Measurements from ENCODE around the gene CACNA2D1.

CACNA2D1 gene

DNA sequence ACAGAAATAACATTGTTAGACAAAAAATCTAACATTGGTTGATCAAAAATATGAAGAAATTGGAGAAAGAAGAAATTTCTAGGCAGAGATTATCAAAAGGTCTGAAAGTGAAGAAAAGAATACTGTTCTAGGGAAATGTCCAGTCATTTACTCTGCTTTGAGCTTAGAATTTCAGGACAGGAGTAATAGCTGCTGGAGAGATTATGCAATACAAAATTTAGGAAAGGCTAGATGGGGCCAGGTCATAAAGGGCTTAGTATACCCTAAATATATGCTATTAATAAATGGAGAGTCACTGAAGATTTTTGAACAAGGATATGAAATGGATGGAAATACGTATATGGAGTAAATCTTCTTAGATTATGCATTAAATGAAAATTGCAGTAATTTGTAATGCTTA is 279.2 kb downstream of the CACNA2D1 start:
- in situ Hi-C loops (cut with HindIII; ENCODE audit: low pct_ligation_motif_present, low sequenced_read_pairs): no loop called here
- no peak overlapping the region for H3K4me3 ChIP-seq (ENCODE audit: low read depth, low read length)
- no peak for DNase-seq
- no peaks in the 10 kb centered on the region for H3K27me3 ChIP-seq (replicated peaks)
- TF ChIP-seq, protein P1, sequence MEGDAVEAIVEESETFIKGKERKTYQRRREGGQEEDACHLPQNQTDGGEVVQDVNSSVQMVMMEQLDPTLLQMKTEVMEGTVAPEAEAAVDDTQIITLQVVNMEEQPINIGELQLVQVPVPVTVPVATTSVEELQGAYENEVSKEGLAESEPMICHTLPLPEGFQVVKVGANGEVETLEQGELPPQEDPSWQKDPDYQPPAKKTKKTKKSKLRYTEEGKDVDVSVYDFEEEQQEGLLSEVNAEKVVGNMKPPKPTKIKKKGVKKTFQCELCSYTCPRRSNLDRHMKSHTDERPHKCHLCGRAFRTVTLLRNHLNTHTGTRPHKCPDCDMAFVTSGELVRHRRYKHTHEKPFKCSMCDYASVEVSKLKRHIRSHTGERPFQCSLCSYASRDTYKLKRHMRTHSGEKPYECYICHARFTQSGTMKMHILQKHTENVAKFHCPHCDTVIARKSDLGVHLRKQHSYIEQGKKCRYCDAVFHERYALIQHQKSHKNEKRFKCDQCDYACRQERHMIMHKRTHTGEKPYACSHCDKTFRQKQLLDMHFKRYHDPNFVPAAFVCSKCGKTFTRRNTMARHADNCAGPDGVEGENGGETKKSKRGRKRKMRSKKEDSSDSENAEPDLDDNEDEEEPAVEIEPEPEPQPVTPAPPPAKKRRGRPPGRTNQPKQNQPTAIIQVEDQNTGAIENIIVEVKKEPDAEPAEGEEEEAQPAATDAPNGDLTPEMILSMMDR (IDR thresholded peaks at IDR 0.05; ENCODE audit: low read depth, low read length, missing control alignments): no peak
- no peak overlapping the region for H3K27ac ChIP-seq
- H3K36me3 ChIP-seq (replicated peaks): no peaks in the 10 kb centered on the region

DNA sequence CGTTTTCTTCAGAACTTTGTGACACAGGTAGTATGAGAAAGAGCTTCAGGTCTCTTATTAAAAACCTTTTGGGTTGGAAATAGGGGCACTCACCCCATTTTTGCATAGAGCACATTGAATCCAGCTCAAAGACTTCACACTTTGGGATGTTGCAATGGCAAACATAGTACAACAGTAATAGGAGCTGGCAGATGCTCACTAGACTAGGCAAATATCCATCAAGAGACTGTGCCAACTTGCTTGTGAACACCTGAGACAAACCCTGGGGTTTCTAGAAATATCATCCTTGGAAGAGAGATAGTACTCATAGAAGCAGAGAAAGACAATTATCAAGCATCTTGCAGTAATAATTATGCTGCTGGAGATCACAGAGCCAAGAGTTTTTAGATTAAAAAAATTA is 280.0 kb downstream of the CACNA2D1 start:
- Histone ChIP-seq H3K27ac (no peak overlapping the region), H3K36me3 (replicated peaks) (no peaks in the 10 kb centered on the region), H3K27me3 (replicated peaks) (no peaks in the 10 kb centered on the region), H3K4me3 (ENCODE audit: low read depth, low read length) (no peak overlapping the region)
- DNase-seq: no peak
- in situ Hi-C loops (cut with HindIII; ENCODE audit: low pct_ligation_motif_present, low sequenced_read_pairs): no loop called here
- TF ChIP-seq, protein P1 (IDR thresholded peaks at IDR 0.05; ENCODE audit: low read depth, low read length, missing control alignments): no peak

DNA sequence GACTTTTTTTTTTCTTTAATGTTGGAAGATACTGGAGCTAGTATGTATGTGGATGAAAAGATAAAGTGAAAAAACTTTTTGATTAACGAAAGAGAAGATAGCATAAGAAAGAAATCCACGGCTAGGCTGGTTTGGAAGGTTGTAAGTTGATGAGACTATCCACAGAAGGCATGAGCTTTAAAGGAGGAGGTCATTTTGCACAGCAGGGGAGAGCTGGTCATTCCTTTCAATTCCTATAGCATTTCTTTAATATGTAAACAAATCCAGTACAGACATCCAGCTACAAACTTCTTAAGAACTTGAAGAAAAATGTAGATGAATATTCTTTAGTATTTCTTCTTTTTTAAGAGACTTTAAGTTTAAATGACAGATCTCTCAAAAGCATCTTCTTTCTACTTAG is 281.3 kb downstream of the CACNA2D1 start:
- Histone ChIP-seq H3K27ac (no peak overlapping the region), H3K36me3 (replicated peaks) (no peaks in the 10 kb centered on the region), H3K4me3 (ENCODE audit: low read depth, low read length) (no peak overlapping the region), H3K27me3 (replicated peaks) (no peaks in the 10 kb centered on the region)
- in situ Hi-C loops (cut with HindIII; ENCODE audit: low pct_ligation_motif_present, low sequenced_read_pairs): no loop called here
- DNase-seq: peak; percentile 34
- TF ChIP-seq, protein P1 (IDR thresholded peaks at IDR 0.05; ENCODE audit: low read depth, low read length, missing control alignments): no peak

DNA sequence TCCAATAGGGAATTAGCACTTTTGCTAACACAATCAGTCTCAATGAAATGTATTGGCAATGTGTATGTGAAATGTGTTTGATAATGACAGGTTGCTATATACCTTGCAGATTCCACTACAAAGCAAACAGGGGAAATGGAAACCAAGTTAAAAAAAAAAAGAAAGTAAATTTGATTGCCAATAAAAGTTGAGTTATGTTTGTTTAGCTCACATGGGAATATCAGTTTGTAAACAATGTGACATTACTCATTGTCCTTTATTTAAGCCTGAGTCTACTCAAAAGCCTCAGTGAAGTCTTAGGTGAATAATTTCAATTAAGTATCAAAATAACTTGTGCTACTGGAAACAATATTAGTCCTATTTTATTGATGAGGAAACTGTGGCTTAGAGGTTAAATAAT is 285.2 kb downstream of the CACNA2D1 start:
- in situ Hi-C loops (cut with HindIII; ENCODE audit: low pct_ligation_motif_present, low sequenced_read_pairs): no loop called here
- DNase-seq: no peak
- H3K27me3 ChIP-seq (replicated peaks): no peaks in the 10 kb centered on the region
- no peak overlapping the region for H3K27ac ChIP-seq
- TF ChIP-seq, protein P1 (IDR thresholded peaks at IDR 0.05; ENCODE audit: low read depth, low read length, missing control alignments): no peak
- H3K36me3 ChIP-seq (replicated peaks): no peaks in the 10 kb centered on the region
- no peak overlapping the region for H3K4me3 ChIP-seq (ENCODE audit: low read depth, low read length)

DNA sequence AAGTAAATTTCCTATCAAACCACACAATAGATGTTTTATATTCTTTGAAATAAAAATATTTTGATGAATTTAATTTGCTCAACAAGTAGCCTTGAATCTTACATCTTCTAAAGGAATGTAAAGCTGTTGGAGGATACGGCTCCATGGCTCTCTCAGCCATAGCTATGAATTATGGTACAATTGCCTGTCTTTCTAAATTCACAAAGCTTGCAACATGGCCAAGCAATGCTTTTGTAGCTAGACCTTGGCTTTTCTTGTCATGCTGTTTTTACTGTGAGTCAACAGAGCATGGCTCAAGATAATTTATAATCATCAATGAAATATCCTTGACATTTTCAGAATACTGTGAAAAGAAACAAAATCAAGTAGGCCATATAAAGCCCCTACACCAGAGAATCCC is 286.7 kb downstream of the CACNA2D1 start:
- Histone ChIP-seq H3K27me3 (replicated peaks) (no peaks in the 10 kb centered on the region), H3K36me3 (replicated peaks) (no peaks in the 10 kb centered on the region), H3K27ac (no peak overlapping the region), H3K4me3 (ENCODE audit: low read depth, low read length) (no peak overlapping the region)
- in situ Hi-C loops (cut with HindIII; ENCODE audit: low pct_ligation_motif_present, low sequenced_read_pairs): no loop called here
- TF ChIP-seq, protein P1 (IDR thresholded peaks at IDR 0.05; ENCODE audit: low read depth, low read length, missing control alignments): no peak
- no peak for DNase-seq

DNA sequence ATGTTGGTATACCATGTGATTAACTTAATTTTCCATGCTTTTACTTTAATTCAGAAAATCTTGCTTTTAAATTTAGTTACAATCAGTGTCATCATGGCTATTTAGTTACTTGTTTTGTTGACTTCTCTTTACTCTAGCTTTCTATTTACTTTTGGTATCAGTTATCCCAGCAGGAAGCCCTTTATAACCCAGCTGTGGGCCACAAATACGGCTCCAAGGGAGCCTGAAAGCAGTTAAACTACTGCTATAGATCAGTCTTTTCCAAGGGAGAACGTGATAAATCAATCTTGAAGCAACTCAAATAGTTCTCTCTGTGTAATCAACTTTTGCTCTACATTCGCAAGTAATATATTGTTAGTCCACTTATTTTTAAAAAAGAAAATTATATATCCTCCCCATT is 287.4 kb downstream of the CACNA2D1 start:
- DNase-seq: no peak
- TF ChIP-seq, protein P1 (IDR thresholded peaks at IDR 0.05; ENCODE audit: low read depth, low read length, missing control alignments): no peak
- in situ Hi-C loops (cut with HindIII; ENCODE audit: low pct_ligation_motif_present, low sequenced_read_pairs): no loop called here

More for the DNA sequence above, 287.4 kb downstream of the CACNA2D1 start:
- Histone ChIP-seq H3K27ac (no peak overlapping the region), H3K36me3 (replicated peaks) (no peaks in the 10 kb centered on the region), H3K4me3 (ENCODE audit: low read depth, low read length) (no peak overlapping the region), H3K27me3 (replicated peaks) (no peaks in the 10 kb centered on the region)
